Measurements from ENCODE around the gene COL2A1. TPM values are rescaled to one million over a fixed set of nuclear protein-coding genes. Genes with fewer than 3 reads are reported as not detected.

COL2A1 gene
- total RNA-seq, 1 experiment from 2014 or later: not detected

DNA sequence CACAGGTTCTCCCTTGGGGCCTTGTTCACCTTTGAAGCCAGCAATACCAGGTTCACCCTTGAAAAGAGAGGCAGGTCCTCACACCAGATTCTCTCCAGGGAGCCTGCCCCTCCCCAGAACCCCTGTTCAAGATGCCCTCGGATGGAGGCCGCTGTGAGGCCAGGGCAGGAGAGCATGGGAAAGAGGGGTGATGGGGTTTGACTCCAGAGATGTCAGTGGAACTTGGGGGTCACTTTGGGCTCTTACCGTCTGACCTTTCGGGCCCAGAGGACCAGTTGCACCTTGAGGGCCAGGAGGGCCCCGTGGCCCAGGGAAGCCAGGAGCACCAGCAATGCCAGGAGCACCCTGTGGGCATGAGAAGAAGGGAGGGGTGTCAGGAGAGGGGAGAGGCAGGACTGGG is 17.4 kb downstream of the COL2A1 start:
- POLR2A ChIA-PET (ENCODE audit: unreplicated experiment): no interaction called here
- no peaks in the 10 kb centered on the region for H4K20me1 ChIP-seq (ENCODE audit: insufficient read depth)
- no peaks in the 10 kb centered on the region for H3K79me2 ChIP-seq (ENCODE audit: low read depth)

GRCh38 chr12:47986291-47986660 is 18.0 kb downstream of the COL2A1 start:
- no peak for TF ChIP-seq CTCF (conservative IDR thresholded peaks at IDR 0.05)
- no peak for TF ChIP-seq EZH2 (IDR thresholded peaks at IDR 0.05; ENCODE audit: low read depth)
- intact Hi-C loops (cut with micrococcal nuclease; ENCODE audit: unreplicated experiment): no loop called here
- Histone ChIP-seq H2AFZ (no peak overlapping the region), H3K9me2 (ENCODE audit: insufficient read depth) (no peaks in the 10 kb centered on the region), H3K4me3 (no peak overlapping the region), H3K4me2 (no peak overlapping the region), H3F3A (ENCODE audit: insufficient read depth, low read depth) (no peaks in the 10 kb centered on the region), H3K27me3 (ENCODE audit: insufficient read depth, low read depth) (peaks cover 69% of the 10 kb centered on the region), H3K36me3 (ENCODE audit: low read depth) (no peaks in the 10 kb centered on the region), H3K79me2 (ENCODE audit: low read depth) (no peaks in the 10 kb centered on the region), H4K20me1 (ENCODE audit: insufficient read depth) (no peaks in the 10 kb centered on the region), H3K9me3 (ENCODE audit: insufficient read depth, low read depth) (no peaks in the 10 kb centered on the region), H3K27ac (no peak overlapping the region), H3K4me1 (replicated peaks; ENCODE audit: insufficient read depth) (no peaks in the 10 kb centered on the region)
- ChIA-PET POLR2A (ENCODE audit: unreplicated experiment) (no interaction called here), CTCF (no interaction called here)
- BruUV-seq (replicated peaks): no TSS peak
- DNase-seq: no peak

More for the DNA sequence above, 17.4 kb downstream of the COL2A1 start:
- Histone ChIP-seq H3K27ac (no peak overlapping the region), H3K4me1 (replicated peaks; ENCODE audit: insufficient read depth) (no peaks in the 10 kb centered on the region), H3K36me3 (ENCODE audit: low read depth) (no peaks in the 10 kb centered on the region), H3K9me3 (ENCODE audit: insufficient read depth, low read depth) (no peaks in the 10 kb centered on the region), H3F3A (ENCODE audit: insufficient read depth, low read depth) (no peaks in the 10 kb centered on the region), H3K4me3 (no peak overlapping the region), H3K27me3 (ENCODE audit: insufficient read depth, low read depth) (peaks cover 67% of the 10 kb centered on the region), H3K9me2 (ENCODE audit: insufficient read depth) (no peaks in the 10 kb centered on the region), H3K4me2 (no peak overlapping the region), H2AFZ (no peak overlapping the region)
- CTCF ChIA-PET: no interaction called here
- DNase-seq: no peak
- intact Hi-C loops (cut with micrococcal nuclease; ENCODE audit: unreplicated experiment): no loop called here
- no TSS peak for BruUV-seq (replicated peaks)
- TF ChIP-seq CTCF (conservative IDR thresholded peaks at IDR 0.05) (no peak), EZH2 (IDR thresholded peaks at IDR 0.05; ENCODE audit: low read depth) (no peak)

- no TSS peak for BruUV-seq (replicated peaks)
- H3K9me2 ChIP-seq (ENCODE audit: insufficient read depth): no peaks in the 10 kb centered on the region
- H3K4me3 ChIP-seq: no peak overlapping the region
- H3K79me2 ChIP-seq (ENCODE audit: low read depth): no peaks in the 10 kb centered on the region
- H4K20me1 ChIP-seq (ENCODE audit: insufficient read depth): no peaks in the 10 kb centered on the region
- H3K27ac ChIP-seq: no peak overlapping the region
- H2AFZ ChIP-seq: no peak overlapping the region
- H3K9me3 ChIP-seq (ENCODE audit: insufficient read depth, low read depth): no peaks in the 10 kb centered on the region
- POLR2A ChIA-PET (ENCODE audit: unreplicated experiment): no interaction called here
- CTCF ChIA-PET: no interaction called here
- no peak for TF ChIP-seq CTCF (conservative IDR thresholded peaks at IDR 0.05)
- TF ChIP-seq EZH2 (IDR thresholded peaks at IDR 0.05; ENCODE audit: low read depth): no peak
- intact Hi-C loops (cut with micrococcal nuclease; ENCODE audit: unreplicated experiment): no loop called here
- no peaks in the 10 kb centered on the region for H3K4me1 ChIP-seq (replicated peaks; ENCODE audit: insufficient read depth)
- H3K4me2 ChIP-seq: no peak overlapping the region
- no peaks in the 10 kb centered on the region for H3F3A ChIP-seq (ENCODE audit: insufficient read depth, low read depth)
- DNase-seq: no peak
- peaks cover 71% of the 10 kb centered on the region for H3K27me3 ChIP-seq (ENCODE audit: insufficient read depth, low read depth)
- H3K36me3 ChIP-seq (ENCODE audit: low read depth): no peaks in the 10 kb centered on the region
Observed at GRCh38 chr12:47985596-47986290, 18.5 kb downstream of the COL2A1 start.

All from PC-9 (cell line).